ENCODE measurements around the gene TRAF1.

Gene TRAF1

GRCh38 chr9:120910643-120911042, 16.0 kb downstream of the TRAF1 start:
- no peak for DNase-seq (ENCODE audit: low read depth in 2 of 2)

- no peak for DNase-seq (ENCODE audit: low read depth in 2 of 2)
Measured at GRCh38 chr9:120909904-120910303, 16.7 kb downstream of the TRAF1 start.

GRCh38 chr9:120905315-120906164, 21.1 kb downstream of the TRAF1 start:
- DNase-seq (ENCODE audit: low read depth in 2 of 2): no peak

- DNase-seq (ENCODE audit: low read depth in 2 of 2): no peak
Measured at GRCh38 chr9:120904978-120905301, 21.7 kb downstream of the TRAF1 start.

- no peak for DNase-seq (ENCODE audit: low read depth in 2 of 2)
Measured at GRCh38 chr9:120904061-120904977, 22.3 kb downstream of the TRAF1 start.

GRCh38 chr9:120902569-120903535, 23.7 kb downstream of the TRAF1 start:
- no peak for DNase-seq (ENCODE audit: low read depth in 2 of 2)

GRCh38 chr9:120901755-120902568, 24.6 kb downstream of the TRAF1 start:
- no peak for DNase-seq (ENCODE audit: low read depth in 2 of 2)

GRCh38 chr9:120900824-120901223, 25.8 kb downstream of the TRAF1 start:
- DNase-seq (ENCODE audit: low read depth in 2 of 2): no peak

GRCh38 chr9:120899490-120900068, 27.0 kb downstream of the TRAF1 start:
- no peak for DNase-seq (ENCODE audit: low read depth in 2 of 2)

GRCh38 chr9:120898396-120898795, 28.2 kb downstream of the TRAF1 start:
- DNase-seq (ENCODE audit: low read depth in 2 of 2): no peak

- DNase-seq (ENCODE audit: low read depth in 2 of 2): no peak
Measured at GRCh38 chr9:120895951-120896350, 30.6 kb downstream of the TRAF1 start.

GRCh38 chr9:120894321-120895148, 32.1 kb downstream of the TRAF1 start:
- no peak for DNase-seq (ENCODE audit: low read depth in 2 of 2)

- DNase-seq (ENCODE audit: low read depth in 2 of 2): no peak
Measured at GRCh38 chr9:120893611-120894307, 32.8 kb downstream of the TRAF1 start.

- no peak for DNase-seq (ENCODE audit: low read depth in 2 of 2)
Measured at GRCh38 chr9:120892748-120893610, 33.6 kb downstream of the TRAF1 start.

GRCh38 chr9:120891884-120892747, 34.5 kb downstream of the TRAF1 start:
- no peak for DNase-seq (ENCODE audit: low read depth in 2 of 2)

GRCh38 chr9:120891245-120891883, 35.2 kb downstream of the TRAF1 start:
- DNase-seq (ENCODE audit: low read depth in 2 of 2): no peak
